ENCODE data around the gene TGFB3.

DNA sequence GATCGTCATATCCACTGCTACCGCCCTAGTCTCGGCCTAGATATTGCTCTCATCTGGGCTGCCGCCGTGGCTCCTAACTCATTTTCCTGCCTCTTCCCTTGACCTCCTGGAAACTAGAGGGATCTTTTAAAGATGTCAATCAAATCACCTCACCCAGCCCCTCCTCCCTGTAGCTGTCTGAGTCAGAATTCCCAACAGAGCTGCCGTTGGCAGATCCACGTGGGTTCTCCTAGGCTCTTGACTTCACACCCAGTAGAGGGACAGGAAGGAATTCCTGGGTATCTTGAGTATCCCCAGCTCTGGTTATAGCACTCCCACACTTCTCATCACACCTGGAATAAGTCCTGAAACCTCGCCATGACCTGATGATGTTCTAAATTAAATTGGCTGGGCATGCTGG, 11.9 kb downstream of the TGFB3 start:
- TF ChIP-seq GATA2 (IDR thresholded peaks at IDR 0.05; ENCODE audit: low read depth, low read length), result no peak
- no peak for TF ChIP-seq GATA3 (IDR thresholded peaks at IDR 0.05; ENCODE audit: low read depth, low read length)
